Heart right ventricle (tissue), 16 donors: ENCODE data around the gene CTSG. TPM values are rescaled to one million over a fixed set of nuclear protein-coding genes. Genes with fewer than 3 reads are reported as not detected.

Source experiments
- ATAC-seq, 8 donors: fragments of 200-7000 bp; cut with Tn5 transposase; one replicate each; pipeline ENCODE4 v1.9.1; 2020; ENCODE audit warnings: mild to moderate bottlenecking in 8 of 8, moderate library complexity in 8 of 8, moderate number of reproducible peaks in 1 of 8
- DNase-seq, 2 donors: peaks; one replicate each; pipeline ENCODE4 v3.0.0-alpha.2; 2020
- H3K27ac ChIP-seq, 10 donors: fragments of 200-600 bp; sonication (generic) in 2 of 10; one replicate each; pipeline versions ENCODE4 v1.5.0 to v1.8.0; 2020 to 2022; ENCODE audit warnings: mild to moderate bottlenecking in 3 of 10
- H3K27me3 ChIP-seq, 7 donors: fragments of 200-600 bp; one replicate each; pipeline ENCODE4 v1.8.0; 2021 to 2022; ENCODE audit warnings: mild to moderate bottlenecking in 2 of 7
- H3K36me3 ChIP-seq, 9 donors: fragments of 200-600 bp; sonication (generic) in 1 of 9; one replicate each; pipeline versions ENCODE4 v1.5.0 to v1.8.0; 2020 to 2022; ENCODE audit warnings: mild to moderate bottlenecking in 2 of 9
- H3K4me1 ChIP-seq, 9 donors: fragments of 200-600 bp; sonication (generic) in 1 of 9; one replicate each; pipeline versions ENCODE4 v1.5.0 to v1.8.0; 2020 to 2022; ENCODE audit warnings: mild to moderate bottlenecking in 4 of 9
- H3K4me3 ChIP-seq, 10 donors: fragments of 200-600 bp; sonication (generic) in 2 of 10; one replicate each; pipeline versions ENCODE4 v1.5.0 to v1.8.0; 2020 to 2022; ENCODE audit warnings: mild to moderate bottlenecking in 7 of 10, moderate library complexity in 2 of 10
- H3K9me3 ChIP-seq, 11 donors: fragments of 200-600 bp in 10 of 11; sonication (generic) in 2 of 11; one replicate each; pipeline versions ENCODE4 v1.5.0 to v1.8.0; 2013 to 2022; ENCODE audit warnings: mild to moderate bottlenecking in 2 of 11, control low read depth in 1 of 11, moderate library complexity in 1 of 11
- WGBS, 2 donors: extraction: QIAGEN DNeasy Blood & Tissue Kit; methylation state at CpG; one replicate each; pipeline ENCODE4 v1.1.7; 2013; ENCODE audit warnings: inconsistent platforms in 1 of 2; 5-methylcytosine and 5-hydroxymethylcytosine counted together
- intact Hi-C, 10 donors: fragments of 100-400 bp; cut with DNase I; formaldehyde crosslinking; loops; one replicate each; pipeline versions ENCODE4 v1.11.1 to v1.14.2; 2022
- long read RNA-seq, 3 donors: library from polyadenylated mRNA; unstranded; transcript quantifications; one replicate each; pipeline ENCODE4 v2.0.0, GENCODE V29; 2020 to 2021
- polyA plus RNA-seq, 2 donors: library from polyadenylated mRNA; stranded (reverse); fragments of 200-250 nt; gene quantifications; one replicate each; pipeline ENCODE4 v1.2.3, GENCODE V29; 2013
- total RNA-seq, 10 donors: library from RNA; stranded (reverse); fragmentation: NEBNext Ultra II Directional in 3 of 10; extraction: Animal tissue kit (Norgen Biotek cat#: 25700) in 3 of 10; gene quantifications; one replicate each; pipeline versions ENCODE4 v1.2.1 to v1.2.4, GENCODE V29; 2021 to 2023
- TF ChIP-seq, protein P1 (sequence below), 9 donors: fragments of 200-600 bp; sonication (generic) in 2 of 9; IDR thresholded peaks; one replicate each; pipeline versions ENCODE4 v1.5.0 to v1.8.0; 2021 to 2022; ENCODE audit warnings: antibody characterized with exemption in 9 of 9, mild to moderate bottlenecking in 5 of 9, moderate library complexity in 1 of 9
- donor health status: Arrhythmogenic right ventricular cardiomyopathy.
- donor health status: ischemic (EF 13 %, LVEDD 7.1; RV severe dilation, severe dysfunction).
- donor health status: healthy with polysubstance abuse.
- donor health status: DM: no; HTN: yes; CAD: no.
- donor health status: DM: no; HTN: no; CAD: no.
- donor health status: ischemic (EF 25% LVEDD 6.9; RV normal size, moderate dysfunction).
- donor health status: ischemic (EF 25% LVEDD 5.7; RV mildly dilated, moderate dysfunction).
- donor health status: healthy.
- donor health status: DM: yes; HTN: yes; CAD: no.
- donor health status: Ischemic cardiomyopathy.
- donor health status: ischemic (EF 35%, LVEDD 5.7; RV mildly dilated, moderate dysfunction).
- donor health status: nonischemic (EF 11% LVEDD 7.7; RV severe dilation, severe dysfunction).
- donor health status: DM: yes; HTN: yes; CAD: no.
- donor health status: PGD.
- donor health status: ischemic (EF 29% LVEDD 5.4; RV normal size, mild dysfunction).
- donor health status: nonischemic (EF 23%, LVEDD 6.1; RV moderate dilation, normal function).

The CTSG gene, protein sequence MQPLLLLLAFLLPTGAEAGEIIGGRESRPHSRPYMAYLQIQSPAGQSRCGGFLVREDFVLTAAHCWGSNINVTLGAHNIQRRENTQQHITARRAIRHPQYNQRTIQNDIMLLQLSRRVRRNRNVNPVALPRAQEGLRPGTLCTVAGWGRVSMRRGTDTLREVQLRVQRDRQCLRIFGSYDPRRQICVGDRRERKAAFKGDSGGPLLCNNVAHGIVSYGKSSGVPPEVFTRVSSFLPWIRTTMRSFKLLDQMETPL
- total RNA-seq (1 to 10 TPM in 5 of 10 donors, under 1 TPM in 4, not detected in 1; 0.49 to 2.4 (median 1.1) TPM), polyA plus RNA-seq (under 1 TPM in 1 of 2 donors, not detected in 1; 0.23 TPM)
- long read RNA-seq, donor 1: 0 reads
- long read RNA-seq, donor 2: 0 reads
- long read RNA-seq, donor 3: 0 reads

DNA sequence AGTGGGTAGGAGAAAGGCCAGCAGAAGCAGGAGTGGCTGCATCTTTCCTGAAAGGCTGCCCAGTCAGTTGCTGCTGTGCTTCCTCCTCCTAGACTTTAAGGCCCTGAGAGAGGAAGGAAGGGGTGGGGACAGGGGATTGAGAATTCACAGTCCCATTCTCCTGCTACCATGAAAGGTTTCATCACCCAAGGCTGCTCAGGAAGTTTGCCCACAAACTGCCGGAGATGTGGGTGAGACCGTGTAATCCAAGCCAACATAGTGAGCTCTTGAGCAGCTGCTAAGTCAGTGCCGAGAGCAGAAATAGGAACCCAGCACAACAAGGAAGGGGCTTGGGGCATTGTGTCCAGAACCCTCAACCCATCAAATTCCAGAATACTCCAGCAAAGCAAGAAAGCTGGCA, at the start of gene CTSG:
TSS of gene CTSG (minus strand) at position 69 of the 400 bp plus-strand sequence. CDS start at position 42, 27 bp downstream.
- no peak for ATAC-seq
- no peak for DNase-seq
- WGBS, 2 donors: 57 to 71% methylated on average over 3 of the region's 3 CpGs
- peaks cover 0 to 8% (median 0%) of the 10 kb centered on the region in 7 donors for H3K27me3 ChIP-seq
- intact Hi-C loops: no loop called here
- TF ChIP-seq, protein P1, sequence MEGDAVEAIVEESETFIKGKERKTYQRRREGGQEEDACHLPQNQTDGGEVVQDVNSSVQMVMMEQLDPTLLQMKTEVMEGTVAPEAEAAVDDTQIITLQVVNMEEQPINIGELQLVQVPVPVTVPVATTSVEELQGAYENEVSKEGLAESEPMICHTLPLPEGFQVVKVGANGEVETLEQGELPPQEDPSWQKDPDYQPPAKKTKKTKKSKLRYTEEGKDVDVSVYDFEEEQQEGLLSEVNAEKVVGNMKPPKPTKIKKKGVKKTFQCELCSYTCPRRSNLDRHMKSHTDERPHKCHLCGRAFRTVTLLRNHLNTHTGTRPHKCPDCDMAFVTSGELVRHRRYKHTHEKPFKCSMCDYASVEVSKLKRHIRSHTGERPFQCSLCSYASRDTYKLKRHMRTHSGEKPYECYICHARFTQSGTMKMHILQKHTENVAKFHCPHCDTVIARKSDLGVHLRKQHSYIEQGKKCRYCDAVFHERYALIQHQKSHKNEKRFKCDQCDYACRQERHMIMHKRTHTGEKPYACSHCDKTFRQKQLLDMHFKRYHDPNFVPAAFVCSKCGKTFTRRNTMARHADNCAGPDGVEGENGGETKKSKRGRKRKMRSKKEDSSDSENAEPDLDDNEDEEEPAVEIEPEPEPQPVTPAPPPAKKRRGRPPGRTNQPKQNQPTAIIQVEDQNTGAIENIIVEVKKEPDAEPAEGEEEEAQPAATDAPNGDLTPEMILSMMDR (IDR thresholded peaks at IDR 0.05): no peak
- H3K4me1 ChIP-seq: peaks cover 0 to 11% (median 0%) of the 10 kb centered on the region in 9 donors
- H3K27ac ChIP-seq: no peak within 1 kb of the TSS
- no peak within 1 kb of the TSS for H3K4me3 ChIP-seq
- H3K36me3 ChIP-seq: no peaks in the 10 kb centered on the region
- H3K9me3 ChIP-seq: no peaks in the 10 kb centered on the region

DNA sequence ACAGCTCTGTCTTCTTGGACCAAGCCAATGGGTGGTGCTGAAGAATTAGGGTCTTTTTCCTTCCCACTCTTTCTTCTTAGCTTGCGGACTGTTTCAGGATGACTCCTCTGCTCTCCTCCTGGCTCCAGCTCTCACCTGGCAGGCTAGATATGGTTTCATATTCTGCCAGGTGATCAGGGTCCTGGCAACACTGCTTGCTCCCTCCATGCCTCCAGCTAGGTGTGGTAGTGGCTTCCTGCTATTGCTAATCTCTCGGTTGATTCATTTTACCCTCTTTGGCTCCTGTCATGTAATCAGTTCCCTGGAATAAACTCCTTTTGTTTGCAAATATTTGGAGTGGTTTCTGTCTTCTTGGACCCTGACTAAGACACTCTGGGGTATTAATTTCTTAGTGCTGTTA, 37.7 kb upstream of the CTSG start:
- TF ChIP-seq, protein P1 (IDR thresholded peaks at IDR 0.05): no peak
- intact Hi-C loops: no loop called here
- no peaks in the 10 kb centered on the region for H3K4me1 ChIP-seq

DNA sequence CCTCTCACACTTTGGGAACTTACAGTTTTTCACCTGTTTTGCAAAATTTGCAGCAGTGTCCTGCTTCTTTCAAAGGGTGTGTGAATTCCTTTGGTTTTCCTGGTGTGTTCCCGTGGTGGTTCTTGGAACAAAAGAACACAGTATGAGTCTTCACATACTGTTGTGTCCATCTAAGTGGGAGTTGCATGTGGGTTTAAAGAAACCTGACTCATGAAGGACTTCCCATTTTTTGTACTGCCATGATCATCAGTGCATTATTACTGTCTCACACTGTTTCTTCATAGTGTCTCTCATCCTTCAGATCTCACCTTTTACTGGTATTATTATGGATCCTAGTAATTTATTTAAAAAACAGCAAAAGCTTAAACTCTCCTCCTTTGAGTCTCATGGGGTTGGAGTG, 37.2 kb upstream of the CTSG start:
- 44 to 56% methylated on average over 1 of the region's 1 CpG for WGBS, 2 donors
- TF ChIP-seq, protein P1 (IDR thresholded peaks at IDR 0.05): no peak
- no peak overlapping the region for H3K27ac ChIP-seq
- DNase-seq (no peak), ATAC-seq (no peak)
- H3K4me1 ChIP-seq: no peaks in the 10 kb centered on the region
- H3K27me3 ChIP-seq: peaks cover 0 to 2% (median 0%) of the 10 kb centered on the region in 7 donors
- intact Hi-C loops: no loop called here
- H3K4me3 ChIP-seq: no peak overlapping the region
- H3K36me3 ChIP-seq: no peaks in the 10 kb centered on the region
- H3K9me3 ChIP-seq: peaks cover 0 to 7% (median 0%) of the 10 kb centered on the region in 11 donors

More for the DNA sequence above, 37.7 kb upstream of the CTSG start:
- no peak for DNase-seq
- ATAC-seq: no peak
- WGBS, 2 donors: 83 to 84% methylated on average over 2 of the region's 2 CpGs
- no peak overlapping the region for H3K27ac ChIP-seq
- H3K27me3 ChIP-seq: peaks cover 0 to 2% (median 0%) of the 10 kb centered on the region in 7 donors
- no peak overlapping the region for H3K4me3 ChIP-seq
- peaks cover 0 to 12% (median 0%) of the 10 kb centered on the region in 11 donors for H3K9me3 ChIP-seq
- no peaks in the 10 kb centered on the region for H3K36me3 ChIP-seq

DNA sequence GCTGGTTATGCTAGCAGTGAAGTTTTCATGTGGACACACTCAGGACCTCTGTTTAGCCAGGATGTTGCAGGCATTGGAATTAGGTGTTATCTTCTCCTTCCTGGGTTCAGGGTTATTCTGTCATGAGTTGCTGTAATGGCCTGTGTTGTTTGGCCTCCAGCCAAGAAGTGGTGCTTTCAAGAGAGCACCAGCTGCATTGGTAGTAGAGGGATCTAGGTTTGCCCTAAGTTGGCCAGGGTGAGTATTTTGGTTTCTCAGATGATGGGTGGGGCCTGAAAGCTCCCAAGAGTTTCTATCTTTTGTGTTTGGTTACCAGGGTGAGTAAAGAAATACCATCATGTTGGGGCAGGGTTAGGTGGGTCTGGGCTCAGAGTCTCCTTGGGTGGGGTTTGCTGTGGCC, 36.1 kb upstream of the CTSG start:
- Histone ChIP-seq H3K4me3 (no peak overlapping the region), H3K4me1 (peaks cover 0 to 1% (median 0%) of the 10 kb centered on the region in 9 donors), H3K9me3 (peaks cover 0 to 6% (median 0%) of the 10 kb centered on the region in 11 donors), H3K27me3 (peaks cover 0 to 2% (median 0%) of the 10 kb centered on the region in 7 donors), H3K36me3 (no peaks in the 10 kb centered on the region), H3K27ac (no peak overlapping the region)
- ATAC-seq: no peak
- DNase-seq: no peak
- intact Hi-C loops: no loop called here
- TF ChIP-seq, protein P1 (IDR thresholded peaks at IDR 0.05): no peak
